ENCODE measurements around the gene LMF1. TPM values are rescaled to one million over a fixed set of nuclear protein-coding genes. Genes with fewer than 3 reads are reported as not detected.

Gene LMF1
- total RNA-seq, 6 experiments from 2014 or later = 10.9 to 20.0 (median 13.8) TPM

DNA sequence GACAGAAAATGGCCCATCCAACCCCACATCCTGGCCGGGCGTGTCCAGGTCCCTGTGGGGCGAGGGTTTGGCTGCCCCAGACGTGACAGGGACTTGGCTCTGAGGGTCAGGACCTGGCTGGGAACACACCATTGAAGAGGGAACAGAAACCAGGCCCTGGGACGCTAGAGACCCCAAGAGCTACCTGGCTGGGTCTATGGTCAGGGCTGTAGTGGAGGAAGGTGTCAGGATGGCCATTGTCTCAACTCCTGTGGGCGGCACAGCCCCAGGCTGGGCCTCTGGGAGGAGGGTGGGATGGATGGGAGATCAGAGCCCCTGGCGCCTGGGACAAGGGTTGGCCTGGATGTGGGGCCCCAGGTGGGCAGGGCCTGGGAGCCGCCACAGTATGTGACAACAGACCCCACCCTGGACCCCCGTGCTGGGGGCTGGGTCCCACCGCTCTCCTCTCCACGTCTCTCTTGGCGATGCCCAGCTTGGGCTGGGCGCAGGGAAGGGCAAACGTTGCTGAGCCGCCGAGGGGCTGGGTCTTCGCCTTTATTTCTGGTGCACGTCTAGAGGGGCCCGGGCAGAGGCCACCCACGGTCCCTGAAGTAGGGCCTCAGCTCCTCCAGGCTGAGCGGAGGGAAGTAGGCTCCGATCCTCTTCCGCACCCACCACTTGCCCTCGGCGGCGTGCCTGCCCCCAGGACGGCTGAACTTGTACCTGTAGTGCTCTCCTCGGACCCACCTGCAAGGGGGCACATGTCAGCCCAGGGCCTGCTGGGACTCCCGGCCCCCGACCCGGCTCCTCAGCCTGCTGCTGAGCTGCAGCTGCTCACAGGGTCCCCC lies 116.6 kb downstream of the LMF1 start:
- Histone ChIP-seq H3K9me3 (no peaks in the 10 kb centered on the region), H3K36me3 (no peaks in the 10 kb centered on the region), H3K4me3 (no peak overlapping the region), H3K27me3 (no peaks in the 10 kb centered on the region), H3K4me1 (no peaks in the 10 kb centered on the region), H3K27ac (no peak overlapping the region)
- no peak for TF ChIP-seq POLR2A (IDR thresholded peaks at IDR 0.05)
- TF ChIP-seq, protein P1, sequence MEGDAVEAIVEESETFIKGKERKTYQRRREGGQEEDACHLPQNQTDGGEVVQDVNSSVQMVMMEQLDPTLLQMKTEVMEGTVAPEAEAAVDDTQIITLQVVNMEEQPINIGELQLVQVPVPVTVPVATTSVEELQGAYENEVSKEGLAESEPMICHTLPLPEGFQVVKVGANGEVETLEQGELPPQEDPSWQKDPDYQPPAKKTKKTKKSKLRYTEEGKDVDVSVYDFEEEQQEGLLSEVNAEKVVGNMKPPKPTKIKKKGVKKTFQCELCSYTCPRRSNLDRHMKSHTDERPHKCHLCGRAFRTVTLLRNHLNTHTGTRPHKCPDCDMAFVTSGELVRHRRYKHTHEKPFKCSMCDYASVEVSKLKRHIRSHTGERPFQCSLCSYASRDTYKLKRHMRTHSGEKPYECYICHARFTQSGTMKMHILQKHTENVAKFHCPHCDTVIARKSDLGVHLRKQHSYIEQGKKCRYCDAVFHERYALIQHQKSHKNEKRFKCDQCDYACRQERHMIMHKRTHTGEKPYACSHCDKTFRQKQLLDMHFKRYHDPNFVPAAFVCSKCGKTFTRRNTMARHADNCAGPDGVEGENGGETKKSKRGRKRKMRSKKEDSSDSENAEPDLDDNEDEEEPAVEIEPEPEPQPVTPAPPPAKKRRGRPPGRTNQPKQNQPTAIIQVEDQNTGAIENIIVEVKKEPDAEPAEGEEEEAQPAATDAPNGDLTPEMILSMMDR (IDR thresholded peaks at IDR 0.05) = no peak
- DNase-seq (no peak), ATAC-seq (peak in 1 of 4 donors; percentile 26)
- intact Hi-C loops (cut with DNase I) = no loop called here
- no CpG with 5 or more reads among the region's 31 CpGs for WGBS (ENCODE audit: insufficient coverage, low coverage, low lambda C conversion rate, missing lambda C conversion rate)

DNA sequence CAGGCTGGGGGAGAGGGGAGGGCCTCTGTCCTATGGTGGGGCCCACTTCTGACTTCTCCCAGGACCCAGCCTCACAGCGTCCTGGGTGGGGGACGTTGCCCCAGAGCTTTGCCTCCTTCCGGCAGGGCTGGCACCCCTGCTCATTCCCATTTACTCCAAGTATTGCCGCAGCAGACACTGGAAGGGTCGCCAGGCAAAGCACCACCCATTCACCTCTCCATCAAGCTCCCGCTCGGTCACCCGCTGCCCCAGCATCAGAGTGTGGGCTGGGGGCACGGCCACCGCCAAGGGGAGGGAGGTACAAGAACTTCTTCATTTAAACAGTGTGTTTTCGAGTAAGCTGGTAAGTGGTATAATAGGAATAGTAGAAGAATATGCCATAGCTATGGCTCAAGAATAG lies 117.5 kb downstream of the LMF1 start:
- Histone ChIP-seq H3K27me3 (no peaks in the 10 kb centered on the region), H3K4me1 (no peaks in the 10 kb centered on the region), H3K36me3 (no peaks in the 10 kb centered on the region), H3K4me3 (no peak overlapping the region), H3K27ac (no peak overlapping the region), H3K9me3 (no peaks in the 10 kb centered on the region)
- WGBS (ENCODE audit: insufficient coverage, low coverage, low lambda C conversion rate, missing lambda C conversion rate) = 97% methylated on average over 5 of the region's 11 CpGs
- DNase-seq (no peak), ATAC-seq (no peak)
- TF ChIP-seq, protein P1 (IDR thresholded peaks at IDR 0.05) = no peak
- TF ChIP-seq POLR2A (IDR thresholded peaks at IDR 0.05) = no peak
- intact Hi-C loops (cut with DNase I) = no loop called here

DNA sequence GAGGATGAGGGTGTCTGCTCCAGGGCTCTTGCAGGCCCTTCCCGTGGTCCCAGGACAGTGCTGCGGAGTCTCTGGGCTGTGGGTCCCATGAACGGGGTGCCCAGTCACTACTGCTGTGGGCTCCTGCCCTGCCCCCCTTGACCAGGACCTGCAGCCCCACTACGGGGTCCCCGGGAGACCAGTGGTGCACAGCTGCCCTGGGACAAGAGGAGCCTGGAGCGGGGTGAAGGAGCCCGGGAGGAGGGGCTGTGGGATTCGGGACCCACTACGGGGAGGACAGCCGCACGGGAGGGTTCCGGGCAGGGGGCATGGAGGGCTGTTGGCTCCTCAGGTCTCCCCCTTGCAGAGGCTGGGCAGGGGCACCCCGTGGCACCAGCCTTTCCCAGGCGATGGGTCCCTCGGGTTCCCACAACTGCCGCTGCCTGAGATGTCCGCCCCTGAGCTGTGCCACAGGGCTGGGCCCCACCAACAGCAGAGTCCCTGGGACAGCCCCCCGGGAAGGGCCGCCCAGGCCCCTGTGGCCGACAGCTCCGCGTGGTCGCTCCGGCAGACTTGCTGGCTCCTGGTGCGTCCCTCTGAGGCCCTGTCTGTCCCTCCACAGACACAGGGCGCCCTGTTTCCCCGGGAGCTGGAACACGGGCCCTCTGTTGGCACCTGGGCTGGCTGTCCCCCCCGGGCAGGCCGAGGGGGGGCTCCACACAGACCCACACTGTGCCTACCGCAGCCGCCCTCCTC lies 118.2 kb downstream of the LMF1 start:
- ATAC-seq (peak in 1 of 4 donors; percentile 2), DNase-seq (no peak)
- 100% methylated on average over 3 of the region's 32 CpGs for WGBS (ENCODE audit: insufficient coverage, low coverage, low lambda C conversion rate, missing lambda C conversion rate)
- H3K36me3 ChIP-seq = no peaks in the 10 kb centered on the region
- intact Hi-C loops (cut with DNase I) = no loop called here
- H3K9me3 ChIP-seq = no peaks in the 10 kb centered on the region
- TF ChIP-seq, protein P1 (IDR thresholded peaks at IDR 0.05) = no peak
- TF ChIP-seq POLR2A (IDR thresholded peaks at IDR 0.05) = no peak
- no peaks in the 10 kb centered on the region for H3K4me1 ChIP-seq
- no peaks in the 10 kb centered on the region for H3K27me3 ChIP-seq
- no peak overlapping the region for H3K27ac ChIP-seq
- H3K4me3 ChIP-seq = no peak overlapping the region

DNA sequence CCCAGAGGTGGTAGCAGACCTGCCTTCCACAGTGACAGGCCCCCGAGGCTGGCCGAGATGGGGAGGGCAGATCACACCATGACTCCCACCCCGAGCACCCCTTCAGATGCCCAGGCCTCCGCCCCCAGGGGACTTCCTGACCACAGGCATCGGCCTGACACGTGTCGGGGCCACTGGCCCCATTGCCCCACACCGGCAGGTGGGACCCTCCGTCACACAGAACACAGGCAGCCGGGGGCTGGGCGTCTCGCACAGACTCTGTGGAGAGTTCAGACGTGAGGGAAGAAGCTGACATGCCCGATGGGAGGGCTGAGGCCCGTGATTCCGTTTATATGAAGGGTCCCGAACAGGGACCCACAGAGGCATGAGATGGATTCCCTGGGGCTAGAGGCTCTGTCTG lies 118.9 kb downstream of the LMF1 start:
- H3K27me3 ChIP-seq = no peaks in the 10 kb centered on the region
- no peak overlapping the region for H3K4me3 ChIP-seq
- no peaks in the 10 kb centered on the region for H3K4me1 ChIP-seq
- no peak for TF ChIP-seq POLR2A (IDR thresholded peaks at IDR 0.05)
- TF ChIP-seq, protein P1 (IDR thresholded peaks at IDR 0.05) = no peak
- WGBS (ENCODE audit: insufficient coverage, low coverage, low lambda C conversion rate, missing lambda C conversion rate) = 81% methylated on average over 5 of the region's 17 CpGs
- DNase-seq (no peak), ATAC-seq (no peak)
- no peaks in the 10 kb centered on the region for H3K9me3 ChIP-seq
- intact Hi-C loops (cut with DNase I) = no loop called here
- no peaks in the 10 kb centered on the region for H3K36me3 ChIP-seq
- H3K27ac ChIP-seq = no peak overlapping the region
